Esophagus squamous epithelium (tissue), 5 donors: ENCODE results near the gene RBMS3. TPM values are rescaled to one million over a fixed set of nuclear protein-coding genes. Genes with fewer than 3 reads are reported as not detected.

Source experiments
- DNase-seq: peaks from one replicate; lab custom pipeline; 2025; lab: John Stamatoyannopoulos, UW
- H3K27ac ChIP-seq, 4 donors: fragments of 200-600 bp; sonication (generic); one replicate each; pipeline ENCODE4 v1.5.1; 2016 to 2019; ENCODE audit warnings: mild to moderate bottlenecking in 1 of 4
- H3K27me3 ChIP-seq, 4 donors: fragments of 200-600 bp; sonication (generic); 1 replicate in 3 of 4; 2 replicates in 1 of 4; pipeline versions ENCODE4 v1.5.1 to v1.6.0; 2017 to 2021; ENCODE audit warnings: antibody characterized with exemption in 1 of 4
- H3K36me3 ChIP-seq, 3 donors: fragments of 200-600 bp; sonication (generic); one replicate each; pipeline ENCODE4 v1.5.1; 2016 to 2019
- H3K4me1 ChIP-seq, 3 donors: fragments of 200-600 bp; sonication (generic); one replicate each; pipeline ENCODE4 v1.5.1; 2017 to 2019
- H3K4me3 ChIP-seq, 4 donors: fragments of 200-600 bp; sonication (generic); 1 replicate in 3 of 4; 2 replicates in 1 of 4; pipeline ENCODE4 v1.5.1; 2016 to 2019; ENCODE audit warnings: mild to moderate bottlenecking in 2 of 4, moderate library complexity in 1 of 4
- H3K9me3 ChIP-seq, 3 donors: fragments of 200-600 bp; sonication (generic); one replicate each; pipeline ENCODE4 v1.5.1; 2016 to 2019
- POLR2A ChIP-seq, 4 donors: fragments of 450-650 bp; IDR thresholded peaks; one replicate each; pipeline ENCODE4 v1.6.1; 2017; ENCODE audit warnings: antibody characterized with exemption in 4 of 4, mild to moderate bottlenecking in 4 of 4, moderate library complexity in 3 of 4
- WGBS, 2 donors: methylation state at CpG; one replicate each; pipeline ENCODE4 v1.1.5; 2018; 5-methylcytosine and 5-hydroxymethylcytosine counted together
- intact Hi-C: fragments of 100-400 bp; cut with DNase I; formaldehyde crosslinking; loops from one replicate; pipeline ENCODE4 v1.15.0; 2022
- total RNA-seq, 4 donors: library from RNA; depleted of rRNA; stranded (reverse); fragments of >200 nt; gene quantifications; one replicate each; pipeline ENCODE4 v1.1.0, GENCODE V29; 2016
- TF ChIP-seq, protein P1 (sequence below), 6 experiments: fragments of 450-650 bp in 4 of 6; fragments of 200-600 bp in 2 of 6; sonication (generic) in 2 of 6; IDR thresholded peaks; one replicate each; pipeline ENCODE4 v1.5.1; 2016 to 2019; ENCODE audit warnings: antibody characterized with exemption in 6 of 6, mild to moderate bottlenecking in 4 of 6, moderate library complexity in 4 of 6
- donor health status: DM: yes; HTN: yes; CAD: no.

Gene RBMS3
- total RNA-seq, 4 donors from 2014 or later = 0.57 to 35.7 (median 6.1) TPM

DNA sequence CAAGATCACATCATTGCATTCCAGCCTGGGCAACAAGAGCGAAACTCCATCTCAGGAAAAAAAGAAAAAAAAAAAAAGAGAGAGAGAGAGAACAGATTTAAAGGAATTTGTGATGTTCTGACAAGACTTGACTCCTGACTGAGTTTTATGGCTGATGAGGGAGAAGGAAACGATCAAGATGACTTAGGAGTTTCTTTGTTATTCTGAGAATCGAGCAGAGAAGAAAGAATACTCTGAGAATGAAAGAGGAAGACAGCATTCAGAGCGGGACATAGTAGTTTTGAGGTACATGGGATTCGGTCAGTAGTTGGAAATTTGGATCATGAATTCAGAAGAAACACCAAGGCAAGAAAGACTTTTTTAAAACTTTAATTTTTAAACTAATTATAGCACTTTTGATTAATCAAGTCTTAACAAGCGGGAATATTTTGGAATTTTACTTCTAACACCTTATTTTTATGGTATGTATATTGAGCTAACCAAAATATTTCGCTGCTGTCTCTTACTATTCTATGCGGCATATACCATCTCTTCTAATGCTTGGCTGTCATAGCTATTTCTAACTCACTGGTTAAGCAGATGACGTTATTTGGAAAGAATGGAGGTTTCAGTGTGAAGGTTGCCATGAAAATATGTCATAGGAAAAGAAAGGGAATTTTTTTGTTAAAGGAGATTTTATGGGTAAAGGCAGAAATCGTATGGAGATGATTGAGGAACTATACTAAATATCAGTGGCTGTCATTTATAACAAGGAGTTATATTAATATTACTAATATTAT lies 644.1 kb downstream of the RBMS3 start:
- H3K27me3 ChIP-seq = no peaks in the 10 kb centered on the region

DNA sequence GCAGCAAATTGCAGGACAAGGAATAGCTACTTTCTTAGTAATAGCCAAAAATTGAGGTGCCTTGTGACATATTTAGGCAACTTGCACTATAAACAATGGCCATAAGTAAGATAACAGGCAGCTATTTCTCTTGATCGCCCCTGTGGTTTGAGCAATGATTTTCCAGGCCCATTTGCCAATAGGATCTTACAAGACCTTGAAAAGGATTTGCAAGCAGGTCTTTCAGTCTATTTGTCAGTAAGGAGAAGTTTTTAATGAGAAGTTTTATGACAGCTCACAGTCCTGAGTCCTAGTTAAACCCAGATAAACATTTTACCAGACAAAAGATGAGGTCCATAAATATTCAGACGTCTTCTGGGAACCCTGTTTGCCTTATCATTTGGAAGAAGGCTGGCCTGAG lies 645.5 kb downstream of the RBMS3 start:
- 58 to 85% methylated on average over 2 of the region's 2 CpGs for WGBS, 2 donors
- Histone ChIP-seq H3K4me3 (no peak overlapping the region), H3K9me3 (no peaks in the 10 kb centered on the region), H3K4me1 (peaks cover 0 to 15% (median 6%) of the 10 kb centered on the region in 3 donors), H3K36me3 (no peaks in the 10 kb centered on the region), H3K27me3 (no peaks in the 10 kb centered on the region), H3K27ac (no peak overlapping the region)
- TF ChIP-seq, protein P1, sequence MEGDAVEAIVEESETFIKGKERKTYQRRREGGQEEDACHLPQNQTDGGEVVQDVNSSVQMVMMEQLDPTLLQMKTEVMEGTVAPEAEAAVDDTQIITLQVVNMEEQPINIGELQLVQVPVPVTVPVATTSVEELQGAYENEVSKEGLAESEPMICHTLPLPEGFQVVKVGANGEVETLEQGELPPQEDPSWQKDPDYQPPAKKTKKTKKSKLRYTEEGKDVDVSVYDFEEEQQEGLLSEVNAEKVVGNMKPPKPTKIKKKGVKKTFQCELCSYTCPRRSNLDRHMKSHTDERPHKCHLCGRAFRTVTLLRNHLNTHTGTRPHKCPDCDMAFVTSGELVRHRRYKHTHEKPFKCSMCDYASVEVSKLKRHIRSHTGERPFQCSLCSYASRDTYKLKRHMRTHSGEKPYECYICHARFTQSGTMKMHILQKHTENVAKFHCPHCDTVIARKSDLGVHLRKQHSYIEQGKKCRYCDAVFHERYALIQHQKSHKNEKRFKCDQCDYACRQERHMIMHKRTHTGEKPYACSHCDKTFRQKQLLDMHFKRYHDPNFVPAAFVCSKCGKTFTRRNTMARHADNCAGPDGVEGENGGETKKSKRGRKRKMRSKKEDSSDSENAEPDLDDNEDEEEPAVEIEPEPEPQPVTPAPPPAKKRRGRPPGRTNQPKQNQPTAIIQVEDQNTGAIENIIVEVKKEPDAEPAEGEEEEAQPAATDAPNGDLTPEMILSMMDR (IDR thresholded peaks at IDR 0.05) = no peak
- no peak for TF ChIP-seq POLR2A (IDR thresholded peaks at IDR 0.05)
- no peak for DNase-seq
- intact Hi-C loops = no loop called here

More for the DNA sequence above, 644.1 kb downstream of the RBMS3 start:
- Histone ChIP-seq H3K27ac (no peak overlapping the region), H3K4me3 (no peak overlapping the region), H3K36me3 (no peaks in the 10 kb centered on the region), H3K9me3 (no peaks in the 10 kb centered on the region), H3K4me1 (peaks cover 0 to 15% (median 6%) of the 10 kb centered on the region in 3 donors)
- no peak for DNase-seq
- TF ChIP-seq, protein P1 (IDR thresholded peaks at IDR 0.05) = no peak
- no peak for TF ChIP-seq POLR2A (IDR thresholded peaks at IDR 0.05)
- intact Hi-C loops = no loop called here
- WGBS, 2 donors = 84 to 91% methylated on average over 10 of the region's 10 CpGs

DNA sequence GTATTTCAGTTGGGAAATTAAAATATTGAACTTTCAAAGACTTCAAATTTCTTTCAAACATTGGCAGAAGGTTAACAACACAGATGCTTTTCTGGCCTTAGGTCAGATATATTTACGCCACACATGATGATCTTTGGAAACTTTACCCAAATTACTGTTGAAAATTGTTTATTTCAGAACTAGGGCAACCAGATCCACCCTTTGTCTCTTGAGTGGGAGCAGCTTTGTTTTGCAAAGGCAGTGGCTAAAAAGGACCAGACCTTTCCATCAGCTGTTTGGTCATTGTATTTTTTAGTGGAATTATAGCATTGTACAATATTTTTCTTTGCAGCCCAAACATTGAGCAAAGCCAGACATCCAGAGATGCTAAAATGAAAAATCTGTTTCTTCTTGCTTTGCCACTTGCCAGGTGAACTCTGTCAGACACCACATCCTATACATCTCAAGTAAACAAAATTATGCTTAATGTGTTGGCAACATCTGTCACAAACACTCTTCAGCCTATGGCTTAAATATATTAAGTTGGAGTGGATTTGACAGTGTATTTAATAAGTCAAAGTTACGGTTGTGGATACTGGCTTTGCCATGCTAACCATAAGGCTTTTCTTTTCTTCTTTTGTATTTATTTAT lies 651.9 kb downstream of the RBMS3 start:
- intact Hi-C loops = no loop called here
- peaks cover 0 to 21% (median 6%) of the 10 kb centered on the region in 3 donors for H3K4me1 ChIP-seq
- H3K4me3 ChIP-seq = no peak overlapping the region
- H3K27ac ChIP-seq = no peak overlapping the region
- H3K9me3 ChIP-seq = no peaks in the 10 kb centered on the region
- TF ChIP-seq, protein P1 (IDR thresholded peaks at IDR 0.05) = no peak
- TF ChIP-seq POLR2A (IDR thresholded peaks at IDR 0.05) = no peak
- WGBS, 2 donors = 80 to 83% methylated on average over 2 of the region's 2 CpGs
- no peaks in the 10 kb centered on the region for H3K27me3 ChIP-seq
- H3K36me3 ChIP-seq = no peaks in the 10 kb centered on the region
- DNase-seq = no peak

DNA sequence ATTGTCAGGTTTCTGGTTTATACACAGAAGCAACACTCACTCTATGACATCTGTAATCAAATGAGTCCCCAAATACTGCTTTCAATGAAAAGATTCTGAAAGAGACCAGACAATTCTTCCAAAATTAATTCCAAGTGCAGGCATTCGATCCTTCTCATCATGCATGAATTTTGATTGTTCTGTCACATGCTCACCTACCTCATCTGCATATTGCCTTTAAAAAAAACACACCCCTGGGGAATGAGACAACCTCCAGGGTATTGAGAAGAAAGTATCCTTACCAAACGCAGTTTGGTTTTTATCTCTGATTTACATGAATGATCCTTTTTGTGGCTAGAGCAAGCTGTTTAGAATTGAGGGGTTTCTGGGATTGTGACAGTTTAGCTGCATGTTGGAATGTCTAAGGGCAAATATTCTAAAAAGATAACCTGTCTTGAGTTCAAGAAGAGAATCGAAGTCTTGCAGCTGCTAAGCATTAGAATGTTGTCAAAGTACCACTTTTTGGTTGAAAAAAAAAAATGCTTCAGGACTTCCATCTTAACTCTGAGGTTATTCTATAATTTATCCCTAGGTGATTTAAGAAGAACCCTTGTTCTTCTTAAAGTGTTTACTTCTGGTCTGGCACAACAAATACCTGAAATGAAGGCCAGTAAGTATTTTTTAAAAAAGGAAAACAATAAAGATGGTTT lies 653.1 kb downstream of the RBMS3 start:
- DNase-seq = no peak
- TF ChIP-seq, protein P1 (IDR thresholded peaks at IDR 0.05) = no peak
- no peak for TF ChIP-seq POLR2A (IDR thresholded peaks at IDR 0.05)
- no peaks in the 10 kb centered on the region for H3K36me3 ChIP-seq
- no peak overlapping the region for H3K4me3 ChIP-seq
- H3K9me3 ChIP-seq = no peaks in the 10 kb centered on the region
- H3K27ac ChIP-seq = no peak overlapping the region
- no peaks in the 10 kb centered on the region for H3K27me3 ChIP-seq
- H3K4me1 ChIP-seq = peaks cover 0 to 21% (median 6%) of the 10 kb centered on the region in 3 donors
- intact Hi-C loops = no loop called here
- 54% methylated on average over 3 of the region's 3 CpGs for WGBS, 2 donors
